Measurements from ENCODE around the gene CALHM2.
"Not testable (repeated sequence)": the region's sequence is repeated elsewhere in the genome, so short reads cannot be mapped to it uniquely, and the experiment has no call there.

CALHM2 gene

GRCh38 chr10:103419101-103419500, 33.1 kb downstream of the CALHM2 start:
- in situ Hi-C loops (cut with MboI; ENCODE audit: low sequenced_read_pairs): no loop called here

- in situ Hi-C loops (cut with MboI; ENCODE audit: low sequenced_read_pairs): no loop called here
These were observed 34.6 kb downstream of the CALHM2 start for GRCh38 chr10:103417601-103418000.

- in situ Hi-C loops (cut with MboI; ENCODE audit: low sequenced_read_pairs): not testable (repeated sequence)
These were observed 35.1 kb downstream of the CALHM2 start for GRCh38 chr10:103417148-103417469.

- in situ Hi-C loops (cut with MboI; ENCODE audit: low sequenced_read_pairs): no loop called here
These were observed 35.6 kb downstream of the CALHM2 start for GRCh38 chr10:103416436-103417147.

- in situ Hi-C loops (cut with MboI; ENCODE audit: low sequenced_read_pairs): no loop called here
These were observed 36.6 kb downstream of the CALHM2 start for GRCh38 chr10:103415581-103415980.

GRCh38 chr10:103413564-103413963, 38.6 kb downstream of the CALHM2 start:
- in situ Hi-C loops (cut with MboI; ENCODE audit: low sequenced_read_pairs): no loop called here

GRCh38 chr10:103397191-103397825, 54.9 kb downstream of the CALHM2 start:
- in situ Hi-C loops (cut with MboI; ENCODE audit: low sequenced_read_pairs): no loop called here

- in situ Hi-C loops (cut with MboI; ENCODE audit: low sequenced_read_pairs): no loop called here
These were observed 55.4 kb downstream of the CALHM2 start for GRCh38 chr10:103396789-103397087.

Data from HL-60/S4 treated with phorbol 12-myristate 13-acetate at 8.2 ng/mL for 4 days and 3 days (cell line).